Nephron (organoid): Measurements from ENCODE around the gene SCARB1.

Experiments
- H3K27ac Mint-ChIP-seq, 3 experiments: 2 replicates each; pipeline ENCODE4 v1.8.0; 2020; ENCODE audit warnings: mixed read lengths in 3 of 3, mild to moderate bottlenecking in 2 of 3, moderate library complexity in 1 of 3
- H3K27me3 Mint-ChIP-seq: 2 replicates; pipeline ENCODE4 v1.8.0; 2021; ENCODE audit warnings: low read depth, mild to moderate bottlenecking, moderate library complexity, mixed read lengths
- H3K36me3 Mint-ChIP-seq: 2 replicates; pipeline ENCODE4 v1.8.0; 2020; ENCODE audit warnings: low read depth, mixed read lengths
- H3K4me1 Mint-ChIP-seq: 2 replicates; pipeline ENCODE4 v1.8.0; 2020; ENCODE audit warnings: mixed read lengths
- H3K4me3 Mint-ChIP-seq, 3 experiments: 2 replicates each; pipeline ENCODE4 v1.8.0; 2020; ENCODE audit warnings: mild to moderate bottlenecking in 3 of 3, mixed read lengths in 3 of 3, moderate library complexity in 2 of 3
- H3K9me3 Mint-ChIP-seq: 2 replicates; pipeline ENCODE4 v1.8.0; 2020; ENCODE audit warnings: mixed read lengths
- TF ChIP-seq, protein P1 (sequence below), 3 experiments: fragments of 200-600 bp; sonication (generic); IDR thresholded peaks; one replicate each; pipeline ENCODE4 v1.5.0; 2021; ENCODE audit warnings: antibody characterized with exemption in 3 of 3; ENCODE audit not compliant: unreplicated experiment in 3 of 3

Gene SCARB1

DNA sequence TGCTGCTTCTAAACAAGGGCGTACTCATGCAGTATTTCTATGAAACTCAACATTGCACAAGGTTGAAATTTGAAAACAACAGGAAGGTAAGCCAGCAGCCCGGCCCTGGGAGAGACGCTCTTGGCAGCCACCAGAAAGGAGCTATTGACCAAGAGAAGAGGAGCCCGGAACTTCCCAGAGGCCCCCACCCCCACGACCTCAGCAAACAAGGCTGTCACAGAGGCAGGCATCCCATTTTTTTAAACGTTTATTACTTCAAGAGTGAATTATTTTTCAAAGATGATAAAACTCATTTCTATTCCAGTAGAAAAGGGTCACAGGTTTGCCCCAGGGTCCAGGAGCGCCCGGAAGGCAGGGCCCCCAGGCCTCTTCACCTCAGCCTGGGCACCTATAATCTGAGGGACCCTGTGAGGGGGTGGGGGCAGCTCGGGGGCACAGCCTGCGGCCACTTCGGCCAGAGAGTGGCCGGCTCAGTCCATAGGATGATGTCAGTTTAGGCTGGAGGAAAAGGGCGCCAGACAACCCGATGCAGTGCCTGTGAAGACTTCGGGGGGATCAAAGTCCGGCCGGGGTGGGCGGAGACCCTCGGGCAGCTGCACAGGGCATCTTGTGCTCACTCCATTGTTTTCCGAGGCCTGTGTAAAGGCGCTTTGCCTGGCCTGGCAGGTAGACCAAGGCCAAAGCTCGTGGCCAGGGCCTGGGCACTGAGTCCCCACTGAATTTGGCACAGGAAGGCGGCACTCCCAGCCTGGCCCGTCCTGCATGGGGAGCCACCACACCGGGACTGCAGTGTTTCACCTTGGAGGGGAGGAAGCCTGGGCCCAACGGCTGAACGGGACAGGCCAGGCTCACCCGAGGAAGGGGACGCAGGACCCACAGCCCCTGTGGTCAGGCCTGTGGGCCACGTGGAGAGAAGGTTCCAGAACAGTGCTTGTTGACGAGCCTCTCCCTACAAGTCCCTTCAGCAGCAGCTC is 86.0 kb downstream of the SCARB1 start:
- TF ChIP-seq, protein P1, sequence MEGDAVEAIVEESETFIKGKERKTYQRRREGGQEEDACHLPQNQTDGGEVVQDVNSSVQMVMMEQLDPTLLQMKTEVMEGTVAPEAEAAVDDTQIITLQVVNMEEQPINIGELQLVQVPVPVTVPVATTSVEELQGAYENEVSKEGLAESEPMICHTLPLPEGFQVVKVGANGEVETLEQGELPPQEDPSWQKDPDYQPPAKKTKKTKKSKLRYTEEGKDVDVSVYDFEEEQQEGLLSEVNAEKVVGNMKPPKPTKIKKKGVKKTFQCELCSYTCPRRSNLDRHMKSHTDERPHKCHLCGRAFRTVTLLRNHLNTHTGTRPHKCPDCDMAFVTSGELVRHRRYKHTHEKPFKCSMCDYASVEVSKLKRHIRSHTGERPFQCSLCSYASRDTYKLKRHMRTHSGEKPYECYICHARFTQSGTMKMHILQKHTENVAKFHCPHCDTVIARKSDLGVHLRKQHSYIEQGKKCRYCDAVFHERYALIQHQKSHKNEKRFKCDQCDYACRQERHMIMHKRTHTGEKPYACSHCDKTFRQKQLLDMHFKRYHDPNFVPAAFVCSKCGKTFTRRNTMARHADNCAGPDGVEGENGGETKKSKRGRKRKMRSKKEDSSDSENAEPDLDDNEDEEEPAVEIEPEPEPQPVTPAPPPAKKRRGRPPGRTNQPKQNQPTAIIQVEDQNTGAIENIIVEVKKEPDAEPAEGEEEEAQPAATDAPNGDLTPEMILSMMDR (IDR thresholded peaks at IDR 0.05; ENCODE audit: unreplicated experiment in 3 of 3) = no peak
- Mint-ChIP-seq H3K27me3 (peaks cover 13% of the 10 kb centered on the region), H3K4me3 (no peak overlapping the region), H3K4me1 (peaks cover 24% of the 10 kb centered on the region), H3K27ac (peak overlapping the region; percentile 46 to 82 (median 55)), H3K9me3 (no peaks in the 10 kb centered on the region), H3K36me3 (peaks cover under 1% of the 10 kb centered on the region)

DNA sequence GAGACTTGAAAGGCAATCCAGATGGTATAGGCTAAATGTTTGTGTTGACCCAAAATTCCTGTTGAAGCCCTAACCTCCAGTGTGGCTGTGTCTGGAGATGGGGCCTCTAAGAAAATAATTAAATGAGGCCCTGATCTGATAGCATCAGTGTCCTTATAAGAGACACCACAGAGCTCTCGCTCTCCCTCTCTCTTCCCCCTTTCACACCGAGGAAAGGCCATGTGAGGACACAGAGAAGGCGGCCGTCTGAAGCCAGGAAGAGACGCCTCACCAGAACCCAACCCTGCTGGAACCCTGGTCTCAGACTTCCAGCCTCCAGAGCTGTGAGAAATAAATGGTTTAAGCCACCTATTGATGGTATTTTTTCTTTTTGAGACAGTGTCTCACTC is 87.5 kb downstream of the SCARB1 start:
- TF ChIP-seq, protein P1 (IDR thresholded peaks at IDR 0.05; ENCODE audit: unreplicated experiment in 3 of 3) = no peak
- H3K9me3 Mint-ChIP-seq = no peaks in the 10 kb centered on the region
- H3K27me3 Mint-ChIP-seq = peaks cover 25% of the 10 kb centered on the region
- peak overlapping the region in 2 of 3 experiments; percentile 18 to 19 for H3K27ac Mint-ChIP-seq
- peaks cover 32% of the 10 kb centered on the region for H3K4me1 Mint-ChIP-seq
- H3K36me3 Mint-ChIP-seq = no peaks in the 10 kb centered on the region
- H3K4me3 Mint-ChIP-seq = no peak overlapping the region

DNA sequence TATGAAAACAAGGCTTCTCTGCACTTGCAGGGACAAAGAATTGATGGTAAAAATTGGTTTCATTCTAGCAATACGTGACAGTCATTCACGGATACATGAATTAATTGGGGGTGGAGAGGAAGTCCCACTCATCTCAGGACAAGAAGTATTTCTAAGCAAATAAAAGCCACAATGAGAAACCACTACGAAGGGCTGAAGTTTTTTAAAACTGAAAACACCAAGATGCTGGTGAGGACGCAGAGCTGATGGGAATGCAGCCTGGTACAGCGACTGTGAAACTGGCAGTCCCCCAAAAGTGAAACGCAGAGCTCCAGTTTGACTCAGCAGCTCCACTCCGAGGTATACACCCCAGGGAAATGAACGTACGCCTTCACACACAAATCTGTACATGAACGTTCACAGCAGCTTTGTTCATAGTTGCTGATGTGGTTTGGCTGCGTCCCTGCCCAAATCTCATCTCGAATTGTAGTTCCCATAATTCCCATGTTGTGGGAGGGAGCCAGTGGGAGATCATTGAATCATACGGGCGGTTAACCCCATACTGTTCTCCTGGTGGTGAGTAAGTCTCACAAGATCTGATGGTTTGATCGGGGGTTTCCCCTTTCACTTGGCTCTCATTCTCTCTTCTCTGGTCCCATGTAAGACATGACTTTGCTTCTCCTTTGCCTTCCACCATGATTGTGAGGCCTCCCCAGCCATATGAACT is 89.0 kb downstream of the SCARB1 start:
- peaks cover 32% of the 10 kb centered on the region for H3K4me1 Mint-ChIP-seq
- H3K9me3 Mint-ChIP-seq = no peaks in the 10 kb centered on the region
- peak overlapping the region in 1 of 3 experiments; percentile 6 for H3K4me3 Mint-ChIP-seq
- TF ChIP-seq, protein P1 (IDR thresholded peaks at IDR 0.05; ENCODE audit: unreplicated experiment in 3 of 3) = no peak
- H3K27ac Mint-ChIP-seq = peak overlapping the region in 2 of 3 experiments; percentile 9 to 15
- H3K36me3 Mint-ChIP-seq = no peaks in the 10 kb centered on the region
- H3K27me3 Mint-ChIP-seq = peaks cover 33% of the 10 kb centered on the region

DNA sequence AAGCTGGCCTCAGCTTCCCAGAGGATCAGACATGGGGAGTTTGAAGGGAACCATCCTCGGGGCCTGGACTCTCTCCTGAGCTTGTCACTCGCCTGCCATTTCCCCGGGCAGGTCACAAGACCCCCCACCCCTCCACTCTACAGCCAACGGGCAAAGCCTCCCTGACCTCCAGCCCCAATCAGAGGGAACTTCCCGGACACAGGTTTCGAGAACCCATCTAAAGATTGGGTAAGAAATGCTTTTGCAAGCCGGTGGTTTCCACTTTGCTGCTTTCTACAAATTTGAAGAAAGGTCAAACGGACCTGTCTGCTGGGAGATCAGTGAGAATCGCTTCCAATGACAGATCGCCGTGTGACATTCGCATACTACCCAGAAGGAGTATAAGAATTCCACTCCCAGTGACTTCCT is 89.6 kb downstream of the SCARB1 start:
- H3K4me3 Mint-ChIP-seq = peak overlapping the region in 1 of 3 experiments; percentile 23
- no peaks in the 10 kb centered on the region for H3K36me3 Mint-ChIP-seq
- peaks cover 33% of the 10 kb centered on the region for H3K27me3 Mint-ChIP-seq

DNA sequence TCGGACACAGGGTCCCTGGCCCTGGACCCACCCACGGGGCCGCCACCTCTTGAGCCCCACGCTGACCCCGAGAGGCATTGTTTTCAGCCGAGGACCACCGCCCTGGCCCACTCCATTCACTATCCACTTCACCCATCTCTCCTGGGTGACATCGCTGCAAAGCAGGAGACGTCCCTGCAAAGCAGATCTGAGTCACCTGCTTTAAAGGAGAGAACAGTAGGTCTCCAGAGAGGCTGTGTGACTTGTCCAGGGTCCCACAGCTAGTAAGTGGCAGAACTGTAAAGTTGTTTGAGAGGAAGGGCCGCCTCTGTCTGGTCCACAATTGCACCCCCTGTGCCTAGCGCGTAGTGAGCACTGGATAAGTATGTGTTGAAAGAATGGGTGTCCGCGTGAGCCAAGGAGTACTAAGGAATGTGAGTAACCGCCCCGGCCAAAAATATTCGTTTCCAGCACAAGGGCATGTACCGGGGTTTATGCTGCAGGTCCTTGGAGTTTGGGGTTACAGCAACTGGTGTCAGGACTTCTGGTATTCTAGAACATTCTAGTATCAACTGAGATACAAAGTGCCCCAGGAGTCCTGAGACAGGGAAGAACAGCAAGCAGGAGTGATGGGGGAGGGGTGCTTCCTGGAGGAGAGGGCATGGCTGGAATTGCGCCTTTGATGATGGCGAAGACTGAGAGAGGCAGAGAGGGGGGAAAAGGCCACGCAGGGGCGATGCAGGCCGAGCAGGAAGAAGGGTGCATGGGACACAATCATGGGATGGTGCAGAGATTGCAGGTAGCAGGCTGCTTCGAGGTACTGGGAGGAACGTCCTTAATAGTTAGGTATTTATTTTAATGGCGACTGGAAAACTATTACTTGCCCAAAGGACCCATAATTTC is 91.1 kb downstream of the SCARB1 start:
- TF ChIP-seq, protein P1 (IDR thresholded peaks at IDR 0.05; ENCODE audit: unreplicated experiment in 3 of 3) = no peak
- Mint-ChIP-seq H3K27me3 (peaks cover 33% of the 10 kb centered on the region), H3K4me1 (peaks cover 42% of the 10 kb centered on the region), H3K36me3 (no peaks in the 10 kb centered on the region), H3K27ac (peak overlapping the region in 1 of 3 experiments; percentile 24), H3K4me3 (no peak overlapping the region), H3K9me3 (no peaks in the 10 kb centered on the region)

More for the DNA sequence above, 89.6 kb downstream of the SCARB1 start:
- Mint-ChIP-seq H3K27ac (peak overlapping the region in 2 of 3 experiments; percentile 9 to 15), H3K4me1 (peaks cover 32% of the 10 kb centered on the region), H3K9me3 (no peaks in the 10 kb centered on the region)
- TF ChIP-seq, protein P1 (IDR thresholded peaks at IDR 0.05; ENCODE audit: unreplicated experiment in 3 of 3) = no peak
